Natural killer cell (primary cell): ENCODE results near the gene ZNF768. TPM values are rescaled to one million over a fixed set of nuclear protein-coding genes. Genes with fewer than 3 reads are reported as not detected.

ENCODE experiments used
- ATAC-seq, 3 donors: fragments of 150-1000 bp in 2 of 3; fragments of 200-7000 bp in 1 of 3; cut with Tn5 transposase; 1 replicate in 1 of 3; 2 replicates in 2 of 3; pipeline ENCODE4 v1.10.0; 2021; ENCODE audit warnings: mild to moderate bottlenecking in 2 of 3, moderate library complexity in 2 of 3
- DNase-seq, 2 donors: peaks; one replicate each; pipeline versions ENCODE4 v3.0.0 to v3.0.0-alpha.2; 2013 to 2021; ENCODE audit warnings: mixed read lengths in 1 of 2
- H3K27ac ChIP-seq: one replicate; pipeline ENCODE4 v1.5.1; 2013; ENCODE audit warnings: mild to moderate bottlenecking, low read length
- H3K27me3 ChIP-seq: one replicate; pipeline ENCODE4 v1.6.1; 2013; ENCODE audit warnings: low read length; ENCODE audit not compliant: control insufficient read depth, insufficient read depth
- H3K36me3 ChIP-seq: one replicate; pipeline ENCODE4 v1.6.1; 2013; ENCODE audit warnings: low read length; ENCODE audit not compliant: control insufficient read depth, insufficient read depth
- H3K4me1 ChIP-seq: one replicate; pipeline ENCODE4 v1.6.1; 2013; ENCODE audit warnings: low read length; ENCODE audit not compliant: control insufficient read depth, insufficient read depth
- H3K4me3 ChIP-seq: one replicate; pipeline ENCODE4 v1.5.1; 2013; ENCODE audit warnings: low read length
- H3K9me3 ChIP-seq: one replicate; pipeline ENCODE4 v1.6.1; 2013; ENCODE audit warnings: low read length; ENCODE audit not compliant: control insufficient read depth, insufficient read depth
- H3K27ac Mint-ChIP-seq, 2 donors: one replicate each; pipeline ENCODE4 v1.8.0; 2022; ENCODE audit warnings: mild to moderate bottlenecking in 2 of 2, mixed read lengths in 2 of 2, moderate library complexity in 1 of 2
- H3K27me3 Mint-ChIP-seq, 2 donors: one replicate each; pipeline ENCODE4 v1.8.0; 2022; ENCODE audit warnings: low read depth in 2 of 2, mixed read lengths in 2 of 2
- H3K36me3 Mint-ChIP-seq: one replicate; pipeline ENCODE4 v1.8.0; 2022; ENCODE audit warnings: mixed read lengths
- H3K4me1 Mint-ChIP-seq, 2 donors: one replicate each; pipeline ENCODE4 v1.8.0; 2022; ENCODE audit warnings: mixed read lengths in 2 of 2
- H3K4me3 Mint-ChIP-seq: one replicate; pipeline ENCODE4 v1.8.0; 2022; ENCODE audit warnings: mild to moderate bottlenecking, moderate library complexity, mixed read lengths
- H3K9me3 Mint-ChIP-seq, 2 donors: one replicate each; pipeline ENCODE4 v1.8.0; 2022; ENCODE audit warnings: mixed read lengths in 2 of 2
- CTCF ChIP-seq: fragments of 200-600 bp; IDR thresholded peaks from one replicate; pipeline ENCODE4 v1.8.0; 2022; ENCODE audit warnings: antibody characterized with exemption
- WGBS: methylation state at CpG from one replicate; pipeline ENCODE4 v1.1.7; 2013; ENCODE audit warnings: missing lambda C conversion rate; ENCODE audit not compliant: insufficient coverage; 5-methylcytosine and 5-hydroxymethylcytosine counted together
- intact Hi-C: fragments of 100-400 bp; cut with micrococcal nuclease; formaldehyde crosslinking; loops from one replicate; pipeline ENCODE4 v1.14.2; 2022
- total RNA-seq, 4 donors: library from RNA; stranded (reverse); fragments of 120-200 nt in 1 of 4; gene quantifications; one replicate each; pipeline versions ENCODE4 v1.2.3 to v1.2.4, GENCODE V29; 2013 to 2022

Gene ZNF768
- total RNA-seq, 3 donors from 2014 or later (not counting 1 experiment from before 2014, with no cell fraction given), result 3.3 to 7.2 (median 5.6) TPM

GRCh38 chr16:30490210-30490609 lies 36.2 kb downstream of the ZNF768 start:
- no peak for DNase-seq
- H3K4me1 ChIP-seq, result peaks cover 20% of the 10 kb centered on the region
- TF ChIP-seq CTCF, result no peak
- intact Hi-C loops, result no loop called here
- no peak overlapping the region for H3K27ac ChIP-seq
- no peaks in the 10 kb centered on the region for H3K9me3 ChIP-seq
- H3K9me3 Mint-ChIP-seq, result no peaks in the 10 kb centered on the region
- H3K4me1 Mint-ChIP-seq, result peaks cover 48 to 50% of the 10 kb centered on the region in 2 donors
- WGBS, result 85% methylated on average over 6 of the region's 6 CpGs
- H3K36me3 ChIP-seq, result peaks cover 83% of the 10 kb centered on the region
- H3K27me3 ChIP-seq, result no peaks in the 10 kb centered on the region
- no peak overlapping the region for H3K4me3 ChIP-seq
- no peak overlapping the region for H3K4me3 Mint-ChIP-seq
- ATAC-seq, result no peak
- peak overlapping the region; percentile 60 to 64 for H3K27ac Mint-ChIP-seq
- no peaks in the 10 kb centered on the region for H3K27me3 Mint-ChIP-seq
- H3K36me3 Mint-ChIP-seq, result peaks cover 13% of the 10 kb centered on the region

GRCh38 chr16:30488764-30489605 lies 37.4 kb downstream of the ZNF768 start:
- 88% methylated on average over 9 of the region's 11 CpGs for WGBS

GRCh38 chr16:30485818-30486436 lies 40.4 kb downstream of the ZNF768 start:
- peaks cover 21% of the 10 kb centered on the region for H3K36me3 Mint-ChIP-seq
- no peak overlapping the region for H3K27ac ChIP-seq
- H3K4me1 Mint-ChIP-seq, result peaks cover 41 to 57% of the 10 kb centered on the region in 2 donors
- no peaks in the 10 kb centered on the region for H3K9me3 Mint-ChIP-seq
- no peaks in the 10 kb centered on the region for H3K27me3 Mint-ChIP-seq
- intact Hi-C loops, result no loop called here
- H3K36me3 ChIP-seq, result peaks cover 90% of the 10 kb centered on the region
- TF ChIP-seq CTCF, result no peak
- DNase-seq (no peak), ATAC-seq (no peak)
- no peaks in the 10 kb centered on the region for H3K27me3 ChIP-seq
- no peaks in the 10 kb centered on the region for H3K9me3 ChIP-seq
- H3K27ac Mint-ChIP-seq, result peak overlapping the region; percentile 75 to 79
- 92% methylated on average over 7 of the region's 7 CpGs for WGBS
- no peak overlapping the region for H3K4me3 ChIP-seq
- H3K4me3 Mint-ChIP-seq, result no peak overlapping the region
- peaks cover 47% of the 10 kb centered on the region for H3K4me1 ChIP-seq

More at GRCh38 chr16:30488764-30489605, 37.4 kb downstream of the ZNF768 start:
- Mint-ChIP-seq H3K27ac (peak overlapping the region; percentile 64 to 73), H3K4me1 (peaks cover 42 to 50% of the 10 kb centered on the region in 2 donors), H3K4me3 (no peak overlapping the region), H3K27me3 (no peaks in the 10 kb centered on the region), H3K36me3 (peaks cover 7% of the 10 kb centered on the region), H3K9me3 (no peaks in the 10 kb centered on the region)
- H3K4me3 ChIP-seq, result no peak overlapping the region
- H3K27ac ChIP-seq, result no peak overlapping the region
- no peak for DNase-seq
- no peaks in the 10 kb centered on the region for H3K27me3 ChIP-seq
- TF ChIP-seq CTCF, result no peak
- H3K36me3 ChIP-seq, result peaks cover 83% of the 10 kb centered on the region
- peaks cover 20% of the 10 kb centered on the region for H3K4me1 ChIP-seq
- no peaks in the 10 kb centered on the region for H3K9me3 ChIP-seq
- ATAC-seq, result no peak
- intact Hi-C loops, result no loop called here
